GM13976 (cell line): Measurements from ENCODE around the gene ZC3H18.

Experiments used
- DNase-seq: peaks from one replicate; pipeline ENCODE4 v3.0.0; 2012; ENCODE audit warnings: low spot score
- in situ Hi-C: fragments of 300-500 bp; cut with MboI; formaldehyde crosslinking; loops from one replicate; pipeline ENCODE4 v1.12.0; 2022; ENCODE audit warnings: low sequenced_read_pairs, mixed read lengths, inconsistent platforms; ENCODE audit not compliant: unreplicated experiment
- TF ChIP-seq, protein P1 (sequence below): IDR thresholded peaks from 2 replicates; pipeline ENCODE4 v1.5.1; 2012; ENCODE audit warnings: borderline replicate concordance, mild to moderate bottlenecking; ENCODE audit not compliant: insufficient read depth; ENCODE audit errors: extremely low read depth, missing control alignments, control extremely low read depth

ZC3H18 gene

DNA sequence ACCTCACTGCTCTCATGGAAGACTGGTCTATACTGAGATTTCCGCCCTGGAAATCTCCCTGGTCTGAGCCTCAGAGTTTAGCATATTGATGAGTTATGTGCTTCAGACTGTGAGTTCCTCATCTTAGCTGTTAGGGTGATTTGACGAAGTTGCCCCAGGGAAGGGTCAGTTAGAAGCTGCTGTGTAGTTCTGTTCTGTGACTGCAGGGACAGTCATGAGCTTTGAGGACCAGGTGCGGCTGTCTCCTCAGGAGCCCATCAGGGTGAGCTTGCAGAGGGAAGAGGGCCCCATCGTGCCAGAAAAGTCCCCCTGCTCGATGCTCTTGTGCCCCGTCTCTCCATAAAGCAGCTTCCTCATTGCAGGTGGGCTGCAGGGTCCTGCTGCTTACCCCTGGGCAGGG, 39.9 kb downstream of the ZC3H18 start:
- in situ Hi-C loops, result no loop called here
- TF ChIP-seq, protein P1, sequence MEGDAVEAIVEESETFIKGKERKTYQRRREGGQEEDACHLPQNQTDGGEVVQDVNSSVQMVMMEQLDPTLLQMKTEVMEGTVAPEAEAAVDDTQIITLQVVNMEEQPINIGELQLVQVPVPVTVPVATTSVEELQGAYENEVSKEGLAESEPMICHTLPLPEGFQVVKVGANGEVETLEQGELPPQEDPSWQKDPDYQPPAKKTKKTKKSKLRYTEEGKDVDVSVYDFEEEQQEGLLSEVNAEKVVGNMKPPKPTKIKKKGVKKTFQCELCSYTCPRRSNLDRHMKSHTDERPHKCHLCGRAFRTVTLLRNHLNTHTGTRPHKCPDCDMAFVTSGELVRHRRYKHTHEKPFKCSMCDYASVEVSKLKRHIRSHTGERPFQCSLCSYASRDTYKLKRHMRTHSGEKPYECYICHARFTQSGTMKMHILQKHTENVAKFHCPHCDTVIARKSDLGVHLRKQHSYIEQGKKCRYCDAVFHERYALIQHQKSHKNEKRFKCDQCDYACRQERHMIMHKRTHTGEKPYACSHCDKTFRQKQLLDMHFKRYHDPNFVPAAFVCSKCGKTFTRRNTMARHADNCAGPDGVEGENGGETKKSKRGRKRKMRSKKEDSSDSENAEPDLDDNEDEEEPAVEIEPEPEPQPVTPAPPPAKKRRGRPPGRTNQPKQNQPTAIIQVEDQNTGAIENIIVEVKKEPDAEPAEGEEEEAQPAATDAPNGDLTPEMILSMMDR, result no peak
- no peak for DNase-seq

DNA sequence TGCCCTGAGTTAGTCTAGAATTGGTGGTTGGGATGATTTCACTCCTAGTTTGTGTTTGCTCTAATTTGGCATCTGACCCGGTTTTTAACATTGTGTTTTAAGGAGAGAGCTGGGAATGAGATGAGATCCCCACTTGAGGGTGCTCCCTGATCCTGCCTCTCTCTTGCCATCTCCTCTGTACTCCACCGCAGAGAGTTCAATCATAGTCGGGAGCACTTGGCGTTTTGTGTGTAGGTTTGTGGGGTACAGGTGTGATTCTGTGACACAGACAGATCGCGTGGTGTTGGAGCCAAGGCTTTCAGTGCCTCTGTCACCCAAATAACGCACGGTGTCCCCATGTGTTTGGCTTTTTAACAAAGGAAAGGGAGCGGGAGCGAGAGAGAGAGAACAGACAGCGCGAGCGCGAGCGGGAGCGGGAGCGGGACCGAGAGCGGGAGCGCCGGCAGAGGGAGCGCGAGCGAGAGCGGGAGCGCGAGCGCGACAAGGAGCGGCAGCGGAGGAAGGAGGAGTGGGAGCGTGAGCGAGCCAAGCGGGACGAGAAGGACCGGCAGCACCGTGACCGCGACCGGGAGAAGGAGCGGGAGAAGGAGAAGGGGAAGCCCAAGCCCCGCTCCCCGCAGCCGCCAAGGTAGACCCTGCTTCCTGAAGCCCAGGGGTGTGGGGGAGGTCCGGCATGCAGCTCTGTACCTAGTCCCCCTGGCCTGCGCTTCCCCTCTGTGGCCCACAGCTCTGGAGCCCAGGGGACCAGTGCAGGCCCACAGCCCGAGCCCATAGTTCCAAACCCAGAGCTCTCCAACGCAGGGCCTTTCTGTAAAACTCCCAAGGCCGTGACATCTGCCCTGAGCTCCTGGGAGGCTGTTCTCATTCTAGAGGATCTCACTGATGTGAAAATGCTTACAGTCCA, 41.0 kb downstream of the ZC3H18 start:
- TF ChIP-seq, protein P1, result no peak
- in situ Hi-C loops, result no loop called here
- DNase-seq, result no peak

- in situ Hi-C loops, result no loop called here
- DNase-seq, result no peak
- TF ChIP-seq, protein P1, result no peak
Observed at GRCh38 chr16:88613293-88613692, 43.1 kb downstream of the ZC3H18 start.

DNA sequence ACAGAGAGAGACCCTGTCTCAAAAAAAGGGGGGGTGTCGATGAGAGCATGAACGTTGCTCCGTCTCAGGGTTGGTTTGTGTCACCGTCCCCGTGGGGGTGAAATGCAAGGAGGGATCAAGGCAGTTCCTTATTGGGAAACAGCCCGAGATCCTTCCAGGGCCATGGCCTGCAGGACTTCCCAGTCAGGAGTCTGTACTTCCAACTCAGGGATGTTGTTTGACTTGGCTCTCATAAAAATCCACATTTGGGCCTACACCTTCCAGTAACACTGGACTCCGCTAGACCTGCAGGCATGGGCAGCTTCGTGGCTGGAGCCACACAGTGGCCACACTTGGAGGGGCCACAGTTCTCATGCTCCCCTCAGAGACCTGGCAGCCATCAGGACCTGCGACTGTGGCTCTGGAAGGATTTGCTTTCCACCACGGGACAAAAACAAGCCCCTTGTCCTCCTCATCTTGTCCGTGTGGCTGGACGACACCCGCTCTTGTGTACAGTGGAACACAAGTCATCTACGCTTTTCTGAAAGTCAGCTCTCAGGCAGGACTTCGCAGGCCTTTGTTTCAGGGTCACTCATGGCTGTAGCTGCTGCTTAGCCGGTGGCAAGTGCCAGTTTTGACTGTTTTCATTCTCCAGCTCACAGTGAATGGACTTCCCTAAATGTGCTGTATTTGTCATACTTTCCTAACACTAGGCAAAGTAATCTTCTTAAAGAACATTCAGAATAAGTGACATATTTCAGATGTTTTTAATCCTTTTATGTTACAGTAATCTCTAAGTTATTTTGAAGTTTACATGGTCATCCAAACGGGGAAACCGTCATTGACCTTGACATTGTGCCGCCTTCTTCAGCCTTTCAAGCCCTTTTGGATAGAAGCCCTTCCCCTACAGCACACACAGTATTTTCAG, 44.0 kb downstream of the ZC3H18 start:
- DNase-seq, result no peak
- in situ Hi-C loops, result no loop called here
- TF ChIP-seq, protein P1, result no peak

DNA sequence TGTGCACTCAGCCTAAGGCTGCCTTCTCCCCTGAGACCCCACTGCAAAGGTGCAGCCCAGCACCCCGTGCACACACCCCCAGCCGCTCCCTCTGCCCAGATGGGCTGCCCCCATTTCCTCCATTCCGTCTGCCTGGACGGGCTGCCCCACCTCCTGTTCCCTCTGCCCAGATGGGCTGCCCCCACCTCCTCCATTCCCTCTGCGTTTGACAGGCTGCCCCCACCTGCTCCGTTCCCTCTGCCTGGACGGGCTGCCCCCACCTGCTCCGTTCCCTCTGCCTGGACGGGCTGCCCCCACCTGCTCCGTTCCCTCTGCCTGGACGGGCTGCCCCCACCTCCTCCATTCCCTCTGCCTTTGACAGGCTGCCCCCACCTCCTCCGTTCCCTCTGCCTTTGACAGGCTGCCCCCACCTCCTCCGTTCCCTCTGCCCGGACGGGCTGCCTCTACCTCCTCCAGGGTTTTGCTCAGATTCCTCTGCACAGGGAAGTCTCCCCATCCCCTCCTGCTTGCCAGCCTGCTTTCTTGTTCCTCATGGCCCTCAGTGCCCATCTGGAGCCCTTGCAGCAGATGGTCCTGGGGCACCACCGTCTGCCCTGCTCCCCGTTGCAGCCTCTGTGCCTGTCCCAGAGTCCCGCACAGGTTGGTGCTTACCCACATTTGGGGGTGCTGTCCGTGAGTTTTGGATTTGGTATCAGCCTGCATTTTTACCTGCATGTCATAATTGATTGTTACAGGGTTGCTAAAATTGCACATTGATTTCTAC, 44.8 kb downstream of the ZC3H18 start:
- DNase-seq, result no peak
- in situ Hi-C loops, result no loop called here
- TF ChIP-seq, protein P1, result no peak

DNA sequence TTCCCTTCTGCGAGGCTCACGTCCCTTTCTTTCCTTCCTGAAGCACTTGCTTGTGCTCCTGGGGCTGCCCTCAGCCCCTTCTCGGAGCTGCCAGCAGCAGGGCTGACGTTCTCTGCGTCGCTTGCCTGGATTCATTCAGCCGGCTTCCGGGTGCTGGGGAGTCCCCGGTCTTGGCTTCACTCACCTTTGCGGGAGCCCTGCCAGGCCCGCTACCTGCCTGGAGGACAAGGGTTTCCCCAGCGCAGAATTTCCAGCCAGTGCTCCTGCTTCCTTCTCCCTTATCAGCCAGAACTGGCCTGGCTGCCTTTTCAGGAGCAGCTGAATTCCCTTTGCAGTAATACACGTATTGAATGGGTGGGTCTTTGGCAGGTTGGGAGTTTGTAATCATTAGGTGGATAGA, 46.1 kb downstream of the ZC3H18 start:
- in situ Hi-C loops, result no loop called here
- DNase-seq, result no peak
- TF ChIP-seq, protein P1, result no peak
